GM12878 (cell line): Measurements from ENCODE around the gene IFIH1. TPM values are rescaled to one million over a fixed set of nuclear protein-coding genes. Genes with fewer than 3 reads are reported as not detected.

ENCODE experiments used
- ATAC-seq: fragments of 200-7000 bp; cut with Tn5 transposase; 3 replicates; pipeline ENCODE4 v1.9.1; 2020; ENCODE audit warnings: mild to moderate bottlenecking, moderate library complexity
- BruUV-seq: library from RNA; stranded (reverse); fragments of 400-500 nt; replicated peaks from 2 replicates; lab custom pipeline; 2021; lab: Mats Ljungman, UMichigan
- CTCF ChIA-PET: fragments of 300-600 bp; sonication (Branson Sonifier 250); formaldehyde crosslinking; extraction: SDS; loops from one replicate; lab custom pipeline; 2021; ENCODE audit warnings: inconsistent platforms; lab: Yijun Ruan, JAX
- POLR2A ChIA-PET: fragments of 350-600 bp; formaldehyde crosslinking; extraction: SDS; loops from one replicate; lab custom pipeline; 2021; ENCODE audit warnings: inconsistent platforms; lab: Charles Lee
- RAD21 ChIA-PET: fragments of 300-600 bp; sonication (Branson Sonifier 250); formaldehyde crosslinking; loops from one replicate; lab custom pipeline; 2023; ENCODE audit warnings: antibody characterized with exemption; ENCODE audit not compliant: unreplicated experiment; lab: Charles Lee
- SMC1A ChIA-PET: fragments of 300-600 bp; sonication (Branson Sonifier 250); formaldehyde crosslinking; loops from one replicate; lab custom pipeline; 2023; ENCODE audit not compliant: unreplicated experiment, uncharacterized antibody; lab: Charles Lee
- DNase-seq: peaks from one replicate; pipeline ENCODE4 v3.0.0-alpha.2; 2011; ENCODE audit warnings: low read depth, low spot score
- FAIRE-seq: peaks from 3 replicates; lab custom pipeline; 2011; peaks lifted over from hg19 to GRCh38; lab: Jason Lieb, UNC
- H2AFZ ChIP-seq: 2 replicates; pipeline ENCODE4 v1.6.0; 2011; ENCODE audit warnings: low read depth, low read length, control low read depth; ENCODE audit not compliant: control insufficient read depth
- H3K27ac ChIP-seq: 2 replicates; pipeline ENCODE4 v1.5.1; 2011; ENCODE audit warnings: control low read depth; ENCODE audit not compliant: control insufficient read depth, insufficient read depth
- H3K27me3 ChIP-seq, 2 experiments: replicated peaks in 1 of 2; 2 replicates each; pipeline versions ENCODE4 v1.6.0 to v1.6.1; 2011; ENCODE audit warnings: low read length in 1 of 2; ENCODE audit not compliant: control insufficient read depth in 2 of 2, insufficient read depth in 2 of 2
- H3K36me3 ChIP-seq, 2 experiments: 2 replicates each; pipeline ENCODE4 v1.5.1; 2011; ENCODE audit warnings: low read length in 1 of 2; ENCODE audit not compliant: control insufficient read depth in 2 of 2, insufficient read depth in 2 of 2
- H3K4me1 ChIP-seq: 2 replicates; pipeline ENCODE4 v1.6.1; 2011; ENCODE audit warnings: mild to moderate bottlenecking, low read length, moderate library complexity, mixed read lengths; ENCODE audit not compliant: control insufficient read depth, insufficient read depth
- H3K4me2 ChIP-seq: 2 replicates; pipeline ENCODE4 v1.6.0; 2011; ENCODE audit warnings: control low read depth; ENCODE audit not compliant: control insufficient read depth, insufficient read depth
- H3K4me3 ChIP-seq: fragments of 200-600 bp; sonication (generic); 2 replicates; pipeline ENCODE4 v1.5.1; 2016
- H3K79me2 ChIP-seq: 2 replicates; pipeline ENCODE4 v1.6.0; 2011; ENCODE audit warnings: low read length; ENCODE audit not compliant: control insufficient read depth, insufficient read depth
- H3K9ac ChIP-seq: 2 replicates; pipeline ENCODE4 v1.8.0; 2011; ENCODE audit warnings: low read length, control low read depth, mixed read lengths; ENCODE audit not compliant: control insufficient read depth, insufficient read depth
- H3K9me3 ChIP-seq: replicated peaks from 3 replicates; pipeline ENCODE4 v1.5.1; 2011; ENCODE audit warnings: mild to moderate bottlenecking, low read length; ENCODE audit not compliant: control insufficient read depth, insufficient read depth
- H4K20me1 ChIP-seq: 2 replicates; pipeline ENCODE4 v1.6.0; 2011; ENCODE audit not compliant: control insufficient read depth, insufficient read depth
- BHLHE40 ChIP-seq, 2 experiments: fragments of 450-650 bp in 1 of 2; IDR thresholded peaks; 2 replicates each; pipeline ENCODE4 v1.6.1; 2011 to 2017; ENCODE audit warnings: low read depth in 2 of 2, borderline replicate concordance in 1 of 2, improper control_type of control experiment in 1 of 2, low read length in 1 of 2, mild to moderate bottlenecking in 1 of 2
- CBFB ChIP-seq: IDR thresholded peaks from 2 replicates; pipeline ENCODE4 v1.6.1; 2016; ENCODE audit warnings: antibody characterized with exemption, low read depth
- CBX3 ChIP-seq: fragments of 200-600 bp; sonication (generic); IDR thresholded peaks from 2 replicates; pipeline ENCODE4 v1.6.1; 2016; ENCODE audit warnings: low read depth, borderline replicate concordance
- CHD4 ChIP-seq: fragments of 200-600 bp; sonication (generic); IDR thresholded peaks from 2 replicates; pipeline ENCODE4 v1.6.1; 2016; ENCODE audit warnings: mild to moderate bottlenecking
- EGR1 ChIP-seq, 2 experiments: IDR thresholded peaks; 1 replicate in 1 of 2; 2 replicates in 1 of 2; pipeline ENCODE4 v1.6.1; 2011 to 2012; ENCODE audit warnings: low read depth in 2 of 2, low read length in 2 of 2, borderline replicate concordance in 1 of 2, mild to moderate bottlenecking in 1 of 2, moderate library complexity in 1 of 2
- IKZF1 ChIP-seq: fragments of 450-650 bp; conservative IDR thresholded peaks from 2 replicates; pipeline ENCODE4 v1.6.1; 2017; ENCODE audit warnings: antibody characterized with exemption, mild to moderate bottlenecking
- KLF5 ChIP-seq: fragments of 450-650 bp; IDR thresholded peaks from 2 replicates; pipeline ENCODE4 v1.6.1; 2014; ENCODE audit warnings: mild to moderate bottlenecking; ENCODE audit not compliant: partially characterized antibody
- MTA3 ChIP-seq: IDR thresholded peaks from 2 replicates; pipeline ENCODE4 v1.6.1; 2012; ENCODE audit warnings: low read length, inconsistent platforms, borderline replicate concordance
- NR2F1 ChIP-seq: fragments of 450-650 bp; conservative IDR thresholded peaks from 2 replicates; pipeline ENCODE4 v1.6.1; 2017; ENCODE audit warnings: mild to moderate bottlenecking
- SUZ12 ChIP-seq: fragments of 200-600 bp; sonication (generic); IDR thresholded peaks from one replicate; pipeline ENCODE4 v1.6.1; 2018; ENCODE audit warnings: antibody characterized with exemption, mild to moderate bottlenecking; ENCODE audit not compliant: unreplicated experiment
- TARDBP ChIP-seq: IDR thresholded peaks from 2 replicates; pipeline ENCODE4 v1.6.1; 2016; ENCODE audit warnings: borderline replicate concordance
- WRNIP1 ChIP-seq: IDR thresholded peaks from 2 replicates; pipeline ENCODE4 v1.6.1; 2011; ENCODE audit warnings: low read depth, low read length, improper control_type of control experiment, borderline replicate concordance
- WGBS: methylation state at CpG from one replicate; pipeline ENCODE4 v1.1.6; 2016; ENCODE audit warnings: low lambda C conversion rate; ENCODE audit not compliant: insufficient replicate concordance, insufficient coverage; ENCODE audit errors: missing lambda C conversion rate; 5-methylcytosine and 5-hydroxymethylcytosine counted together
- in situ Hi-C: fragments of 300-500 bp; cut with MboI; formaldehyde crosslinking; loops from 9 replicates; pipeline ENCODE4 v1.14.3; 2018; ENCODE audit warnings: mixed read lengths
- intact Hi-C: fragments of 100-400 bp; cut with micrococcal nuclease; formaldehyde crosslinking; loops from one replicate; pipeline ENCODE4 v1.14.2; 2022; ENCODE audit not compliant: unreplicated experiment
- polyA plus RNA-seq, 11 experiments: library from polyadenylated mRNA; depleted of rRNA in 4 of 11; unstranded in 6 of 11; stranded (reverse) in 5 of 11; fragments of >200 nt; fragmentation: Nextera tagmentation in 4 of 11; fragmentation: Illumina TruSeq in 1 of 11; extraction: Ambion mirVana in 4 of 11; extraction: Trizol in 1 of 11; gene quantifications; 1 replicate in 1 of 11; 2 replicates in 10 of 11; pipeline versions ENCODE4 v1.2.1 to v1.2.3, GENCODE V29; 2011 to 2016; ENCODE audit warnings: inconsistent platforms in 2 of 11, missing spikeins in 2 of 11, low read depth in 1 of 11
- total RNA-seq, 4 experiments: library from RNA; depleted of rRNA in 3 of 4; stranded (reverse); fragments of >200 nt in 3 of 4; fragmentation: Illumina TruSeq in 1 of 4; extraction: Trizol in 1 of 4; gene quantifications; 2 replicates each; pipeline versions ENCODE4 v1.2.1 to v1.2.3, GENCODE V29; 2013 to 2021
- TF ChIP-seq, protein P1 (sequence below): IDR thresholded peaks from 2 replicates; pipeline ENCODE4 v1.6.1; 2011; ENCODE audit warnings: borderline replicate concordance, low read depth, mild to moderate bottlenecking, moderate library complexity, low read length; ENCODE audit not compliant: insufficient read depth, poor library complexity, severe bottlenecking
- TF ChIP-seq, protein P2 (sequence below): IDR thresholded peaks from 2 replicates; pipeline ENCODE4 v1.6.1; 2012; ENCODE audit warnings: low read depth, low read length, improper control_type of control experiment
- TF ChIP-seq, protein P3 (sequence below): fragments of 450-650 bp; IDR thresholded peaks from 2 replicates; pipeline ENCODE4 v1.6.1; 2016; ENCODE audit warnings: mild to moderate bottlenecking

The IFIH1 gene
- total and polyA plus RNA-seq, 10 of the 15 experiments (the other 5 are each of a cell fraction or from before 2014, with no cell fraction given): 12.5 to 40.9 (median 28.8) TPM

DNA sequence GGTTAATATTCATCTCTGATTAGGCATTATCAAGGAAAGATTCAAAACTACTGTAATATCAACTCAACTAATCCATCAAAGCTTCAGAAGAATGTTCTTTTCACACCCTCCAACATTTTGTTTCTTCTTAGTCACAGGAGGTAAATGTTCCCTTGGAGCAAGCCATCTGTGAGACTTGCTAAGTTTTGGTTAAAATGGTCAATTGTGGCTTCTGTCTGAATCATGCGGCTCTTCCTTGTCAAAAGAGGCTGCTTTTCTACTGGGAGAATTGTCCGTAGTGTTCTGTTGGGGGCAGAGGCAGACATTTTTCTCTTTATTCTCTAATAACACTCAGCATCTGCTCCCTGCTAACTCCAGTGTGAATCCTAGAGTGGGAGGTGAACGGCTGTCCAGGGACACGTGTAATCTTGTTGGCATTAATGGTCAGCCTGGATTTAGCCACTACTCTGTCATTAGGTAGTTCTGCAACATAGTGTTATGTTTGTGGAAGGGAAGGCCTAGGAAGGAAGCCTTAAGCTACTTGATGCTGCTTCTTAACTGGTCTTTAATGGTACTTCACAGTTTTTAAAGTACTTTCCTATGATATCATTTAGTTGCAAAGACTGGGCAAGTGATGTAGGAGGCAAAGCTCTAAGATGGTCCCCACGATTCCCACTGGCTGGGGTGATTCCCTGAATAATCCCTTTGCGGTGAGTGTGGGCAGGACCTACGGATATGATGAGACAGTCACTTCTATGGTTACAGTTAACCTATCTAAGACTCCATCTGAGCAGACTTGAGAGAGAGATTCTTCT lies 52.6 kb downstream of the IFIH1 start:
- DNase-seq (no peak), ATAC-seq (no peak), FAIRE-seq (no peak)
- no peak overlapping the region for H3K27ac ChIP-seq
- no peaks in the 10 kb centered on the region for H3K27me3 ChIP-seq
- ChIA-PET POLR2A (no interaction called here), CTCF (interaction anchor here (1.0 to 1.8 kb wide), 2 partner anchors 14 to 46 kb away, joined by 3 to 5 read pairs; no protein-coding TSS in a partner anchor), SMC1A (no interaction called here), RAD21 (no interaction called here)
- H3K9ac ChIP-seq: no peak overlapping the region
- BruUV-seq: no TSS peak
- over 99% methylated on average over 7 of the region's 7 CpGs for WGBS
- peaks cover 7% of the 10 kb centered on the region for H3K4me1 ChIP-seq
- in situ Hi-C loops (no loop called here), intact Hi-C loops (no loop called here)
- no peaks in the 10 kb centered on the region for H3K79me2 ChIP-seq
- no peak overlapping the region for H2AFZ ChIP-seq
- no peaks in the 10 kb centered on the region for H4K20me1 ChIP-seq
- TF ChIP-seq MTA3 (no peak), WRNIP1 (no peak), CBX3 (no peak), CHD4 (no peak), EGR1 (IDR thresholded peaks at IDR 0.05; ENCODE audit: borderline replicate concordance in 1 of 2, low read depth in 2 of 2, low read length in 2 of 2) (no peak), BHLHE40 (IDR thresholded peaks at IDR 0.05; ENCODE audit: borderline replicate concordance in 1 of 2, low read depth in 2 of 2, low read length in 1 of 2) (no peak), KLF5 (no peak), NR2F1 (no peak), TARDBP (no peak), CBFB (no peak), IKZF1 (no peak), SUZ12 (no peak)
- TF ChIP-seq, protein P1, sequence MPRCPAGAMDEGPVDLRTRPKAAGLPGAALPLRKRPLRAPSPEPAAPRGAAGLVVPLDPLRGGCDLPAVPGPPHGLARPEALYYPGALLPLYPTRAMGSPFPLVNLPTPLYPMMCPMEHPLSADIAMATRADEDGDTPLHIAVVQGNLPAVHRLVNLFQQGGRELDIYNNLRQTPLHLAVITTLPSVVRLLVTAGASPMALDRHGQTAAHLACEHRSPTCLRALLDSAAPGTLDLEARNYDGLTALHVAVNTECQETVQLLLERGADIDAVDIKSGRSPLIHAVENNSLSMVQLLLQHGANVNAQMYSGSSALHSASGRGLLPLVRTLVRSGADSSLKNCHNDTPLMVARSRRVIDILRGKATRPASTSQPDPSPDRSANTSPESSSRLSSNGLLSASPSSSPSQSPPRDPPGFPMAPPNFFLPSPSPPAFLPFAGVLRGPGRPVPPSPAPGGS: no peak
- TF ChIP-seq, protein P2, sequence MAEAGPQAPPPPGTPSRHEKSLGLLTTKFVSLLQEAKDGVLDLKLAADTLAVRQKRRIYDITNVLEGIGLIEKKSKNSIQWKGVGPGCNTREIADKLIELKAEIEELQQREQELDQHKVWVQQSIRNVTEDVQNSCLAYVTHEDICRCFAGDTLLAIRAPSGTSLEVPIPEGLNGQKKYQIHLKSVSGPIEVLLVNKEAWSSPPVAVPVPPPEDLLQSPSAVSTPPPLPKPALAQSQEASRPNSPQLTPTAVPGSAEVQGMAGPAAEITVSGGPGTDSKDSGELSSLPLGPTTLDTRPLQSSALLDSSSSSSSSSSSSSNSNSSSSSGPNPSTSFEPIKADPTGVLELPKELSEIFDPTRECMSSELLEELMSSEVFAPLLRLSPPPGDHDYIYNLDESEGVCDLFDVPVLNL: no peak
- TF ChIP-seq, protein P3, sequence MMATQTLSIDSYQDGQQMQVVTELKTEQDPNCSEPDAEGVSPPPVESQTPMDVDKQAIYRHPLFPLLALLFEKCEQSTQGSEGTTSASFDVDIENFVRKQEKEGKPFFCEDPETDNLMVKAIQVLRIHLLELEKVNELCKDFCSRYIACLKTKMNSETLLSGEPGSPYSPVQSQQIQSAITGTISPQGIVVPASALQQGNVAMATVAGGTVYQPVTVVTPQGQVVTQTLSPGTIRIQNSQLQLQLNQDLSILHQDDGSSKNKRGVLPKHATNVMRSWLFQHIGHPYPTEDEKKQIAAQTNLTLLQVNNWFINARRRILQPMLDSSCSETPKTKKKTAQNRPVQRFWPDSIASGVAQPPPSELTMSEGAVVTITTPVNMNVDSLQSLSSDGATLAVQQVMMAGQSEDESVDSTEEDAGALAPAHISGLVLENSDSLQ: no peak
- no peaks in the 10 kb centered on the region for H3K9me3 ChIP-seq
- H3K36me3 ChIP-seq: peaks cover 1 to 12% of the 10 kb centered on the region in 2 experiments; a peak in 3 of 4 replicates
- no peak overlapping the region for H3K4me3 ChIP-seq
- H3K4me2 ChIP-seq: no peak overlapping the region
